LNCAP (cell line): Measurements from ENCODE around the gene PGPEP1.
A peak's percentile ranks its signal among the peaks of the same experiment; 100 is the strongest.

Experiments used
- TF ChIP-seq, protein P1 (sequence below): fragments of 450-650 bp; IDR thresholded peaks from 2 replicates; pipeline ENCODE4 v1.5.1; 2017; ENCODE audit warnings: mild to moderate bottlenecking

Gene PGPEP1

DNA sequence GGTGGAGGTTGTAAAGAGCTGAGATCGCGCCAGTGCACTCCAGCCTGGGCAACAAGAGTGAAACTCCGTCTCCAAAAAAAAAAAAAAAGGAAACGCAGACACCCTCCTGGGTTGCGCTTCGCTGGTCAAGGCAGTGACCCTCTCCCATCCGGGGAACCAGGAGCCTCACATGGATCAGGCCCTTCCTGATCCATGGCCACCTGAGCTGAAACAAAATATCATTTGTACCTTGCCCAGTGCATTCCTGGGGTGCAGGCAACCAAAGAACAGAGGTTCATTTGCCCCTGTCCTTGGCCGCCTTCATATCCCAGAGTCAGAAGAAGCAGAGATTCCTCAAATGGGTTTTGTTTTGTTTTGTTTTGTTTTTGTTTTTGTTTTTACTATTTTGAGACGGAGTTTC is 9.5 kb upstream of the PGPEP1 start:
- TF ChIP-seq, protein P1, sequence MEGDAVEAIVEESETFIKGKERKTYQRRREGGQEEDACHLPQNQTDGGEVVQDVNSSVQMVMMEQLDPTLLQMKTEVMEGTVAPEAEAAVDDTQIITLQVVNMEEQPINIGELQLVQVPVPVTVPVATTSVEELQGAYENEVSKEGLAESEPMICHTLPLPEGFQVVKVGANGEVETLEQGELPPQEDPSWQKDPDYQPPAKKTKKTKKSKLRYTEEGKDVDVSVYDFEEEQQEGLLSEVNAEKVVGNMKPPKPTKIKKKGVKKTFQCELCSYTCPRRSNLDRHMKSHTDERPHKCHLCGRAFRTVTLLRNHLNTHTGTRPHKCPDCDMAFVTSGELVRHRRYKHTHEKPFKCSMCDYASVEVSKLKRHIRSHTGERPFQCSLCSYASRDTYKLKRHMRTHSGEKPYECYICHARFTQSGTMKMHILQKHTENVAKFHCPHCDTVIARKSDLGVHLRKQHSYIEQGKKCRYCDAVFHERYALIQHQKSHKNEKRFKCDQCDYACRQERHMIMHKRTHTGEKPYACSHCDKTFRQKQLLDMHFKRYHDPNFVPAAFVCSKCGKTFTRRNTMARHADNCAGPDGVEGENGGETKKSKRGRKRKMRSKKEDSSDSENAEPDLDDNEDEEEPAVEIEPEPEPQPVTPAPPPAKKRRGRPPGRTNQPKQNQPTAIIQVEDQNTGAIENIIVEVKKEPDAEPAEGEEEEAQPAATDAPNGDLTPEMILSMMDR, result no peak

DNA sequence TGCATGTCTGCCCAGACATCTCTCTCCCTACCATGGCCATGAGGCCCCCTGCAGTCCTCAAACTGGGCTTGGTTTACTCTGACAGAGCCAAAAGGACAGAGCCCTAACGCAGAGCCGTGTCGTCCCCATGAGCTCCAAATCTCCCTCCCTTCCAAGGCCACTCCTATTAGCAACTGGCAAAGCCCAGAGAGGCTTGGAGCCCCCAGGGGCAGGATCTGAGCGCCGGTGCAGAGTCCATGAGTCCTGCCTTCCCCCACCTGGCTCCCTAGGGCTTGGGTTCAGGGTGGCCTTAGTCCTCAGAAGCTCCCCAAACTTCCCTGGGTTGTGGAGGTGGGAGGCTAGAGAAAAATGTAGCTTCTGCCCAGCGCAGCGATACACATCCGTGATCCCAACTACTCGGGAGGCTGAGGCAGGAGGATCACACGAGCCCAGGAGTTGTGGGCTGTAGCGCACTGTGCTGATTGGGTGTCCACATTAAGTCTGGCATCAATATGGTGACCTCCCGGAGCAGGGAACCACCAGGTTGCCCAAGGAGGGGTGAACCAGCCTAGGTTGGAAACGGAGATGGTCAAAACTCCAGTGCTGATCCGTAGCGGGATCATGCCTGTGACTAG is 7.4 kb upstream of the PGPEP1 start:
- TF ChIP-seq, protein P1, result no peak

DNA sequence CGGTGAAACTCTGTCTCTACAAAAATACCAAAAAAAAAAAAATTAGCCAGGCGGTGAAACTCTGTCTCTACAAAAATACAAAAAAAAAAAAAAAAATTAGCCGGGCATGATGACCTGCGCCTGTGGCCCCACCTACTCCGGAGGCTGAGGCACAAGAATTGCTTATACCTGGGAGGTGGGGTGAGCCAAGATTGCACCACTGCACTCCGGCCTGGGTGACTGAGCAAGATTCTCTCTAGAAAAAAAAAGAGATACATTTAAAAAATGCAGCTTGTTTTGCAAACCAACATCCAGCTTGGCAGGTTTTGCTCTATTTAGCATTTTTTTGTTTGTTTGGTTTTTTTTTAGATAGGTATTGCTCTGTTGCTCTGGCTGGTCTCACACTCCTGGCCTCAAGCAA is 6.7 kb upstream of the PGPEP1 start:
- TF ChIP-seq, protein P1, result no peak

DNA sequence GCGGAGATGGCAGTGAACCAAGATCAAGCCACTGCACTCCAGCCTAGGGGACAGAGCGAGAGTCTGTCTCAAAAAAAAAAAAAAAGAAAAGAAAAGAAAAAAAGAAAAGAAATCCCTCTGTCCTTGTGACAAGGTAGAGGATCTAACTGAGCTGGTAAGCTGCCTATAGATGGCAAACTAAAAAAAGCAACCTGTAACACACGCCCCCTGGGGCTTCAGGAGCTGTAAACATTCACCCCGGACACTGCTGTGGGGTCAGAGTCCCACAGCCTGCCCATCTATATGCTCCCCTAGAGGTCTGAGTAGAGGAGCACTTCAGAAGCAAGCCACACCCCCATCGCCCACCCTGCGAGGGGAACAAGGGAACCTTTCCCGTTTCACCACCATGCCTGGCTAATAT is 4.3 kb upstream of the PGPEP1 start:
- TF ChIP-seq, protein P1, result no peak

DNA sequence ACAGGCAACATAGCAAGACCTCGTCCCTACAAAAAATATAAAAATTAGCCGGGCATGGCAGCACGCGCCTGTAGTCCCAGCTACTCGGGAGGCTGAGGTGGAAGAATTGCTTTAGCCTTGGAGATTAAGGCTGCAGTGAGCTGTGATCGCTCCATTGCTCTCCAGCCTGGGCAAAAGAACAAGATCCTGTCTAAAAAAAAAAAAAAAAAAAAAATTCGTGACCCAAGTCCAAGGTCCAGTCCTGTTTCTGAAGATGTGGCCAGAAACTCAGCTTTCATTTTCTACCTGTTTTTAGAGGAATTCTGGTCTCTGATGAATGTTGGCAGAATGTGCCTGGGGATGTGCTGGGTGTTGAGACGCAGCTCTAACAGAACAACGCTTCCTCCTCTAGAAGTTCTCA is 1.9 kb upstream of the PGPEP1 start:
- TF ChIP-seq, protein P1, result no peak

DNA sequence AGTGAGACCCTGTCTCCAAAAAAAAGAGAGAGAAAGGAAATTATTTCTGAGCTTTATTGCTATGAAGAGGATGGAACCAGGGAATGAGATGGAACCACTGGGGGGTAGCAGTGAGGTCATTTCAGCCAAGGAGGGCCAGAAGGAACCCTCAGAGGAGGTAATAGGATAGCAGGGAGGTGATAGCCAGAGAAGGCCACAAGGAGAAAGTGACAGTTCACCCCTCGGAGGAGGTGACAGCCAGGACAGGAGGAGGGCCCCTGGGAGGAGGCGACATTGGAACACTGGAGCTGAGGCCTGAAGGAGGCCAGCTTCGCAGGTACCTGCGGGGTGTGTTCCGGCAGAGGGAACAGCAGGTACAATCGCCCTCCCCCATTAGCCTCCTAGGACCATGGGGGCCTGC is 675 bp upstream of the PGPEP1 start:
- TF ChIP-seq, protein P1, result peak; percentile 35; the same call in 1 of the 2 replicates

DNA sequence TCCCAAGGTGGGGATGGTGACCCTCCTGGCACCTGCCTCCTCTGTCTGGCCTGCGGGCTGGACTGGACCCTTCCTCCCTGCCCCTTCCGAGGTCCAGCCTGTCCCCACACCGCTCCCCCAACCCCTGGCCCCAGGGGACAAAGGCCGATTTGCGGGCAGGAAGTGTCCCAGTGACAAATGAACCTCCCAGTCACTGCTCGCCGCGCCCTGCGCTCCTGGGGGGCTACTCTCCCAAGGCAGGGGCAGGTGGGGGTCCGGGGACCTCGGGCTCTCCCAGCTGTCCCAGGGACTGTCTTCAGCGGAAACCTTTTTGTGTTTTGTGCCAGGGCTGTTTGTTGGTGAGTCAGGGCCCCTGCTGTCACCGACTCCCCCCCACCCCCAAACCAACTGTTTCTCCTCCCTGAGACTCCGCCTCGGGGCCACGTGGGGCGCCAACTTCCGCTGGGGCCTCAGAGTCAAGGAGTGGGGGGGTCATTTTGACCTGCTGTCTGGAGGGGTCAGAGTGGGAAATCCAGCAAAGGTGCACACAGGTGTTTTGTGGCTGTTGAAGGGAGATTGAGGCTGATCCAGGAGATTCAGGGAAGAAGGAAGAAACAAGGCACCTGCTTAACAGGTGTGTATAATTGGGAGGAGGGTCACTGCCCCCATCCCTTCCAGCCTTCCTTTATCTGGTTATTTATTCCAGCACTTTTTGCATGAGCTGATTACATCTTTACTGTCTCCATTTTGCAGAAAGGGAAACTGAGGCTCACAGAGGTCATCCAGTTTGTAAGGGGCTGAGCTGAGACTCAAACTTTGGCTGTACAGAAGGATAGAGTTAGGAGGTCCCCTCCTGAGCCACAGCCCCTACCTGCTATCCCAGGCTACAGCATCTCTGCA is 831 bp downstream of the PGPEP1 start:
- TF ChIP-seq, protein P1, result no peak
